Measurements from ENCODE around the gene REG1A. TPM values are rescaled to one million over a fixed set of nuclear protein-coding genes. Genes with fewer than 3 reads are reported as not detected.

The REG1A gene
- total and polyA plus RNA-seq, 12 donors: 1.3 to 2.3 (median 1.7) TPM; not detected in 4

- H3K4me1 ChIP-seq: no peaks in the 10 kb centered on the region
- no peaks in the 10 kb centered on the region for H3K27me3 ChIP-seq
- intact Hi-C loops (cut with DNase I): no loop called here
- DNase-seq (no peak), ATAC-seq (no peak)
- no peak overlapping the region for H3K27ac ChIP-seq
- TF ChIP-seq CTCF (IDR thresholded peaks at IDR 0.05): no peak
- WGBS, 2 donors: 77 to 80% methylated on average over 3 of the region's 3 CpGs
- no peaks in the 10 kb centered on the region for H3K36me3 ChIP-seq
- no peaks in the 10 kb centered on the region for H3K9me3 ChIP-seq
- no peak overlapping the region for H3K4me3 ChIP-seq
Observed at GRCh38 chr2:79084495-79085135, 35.7 kb upstream of the REG1A start.

- Histone ChIP-seq H3K4me1 (no peaks in the 10 kb centered on the region), H3K27ac (no peak overlapping the region), H3K36me3 (no peaks in the 10 kb centered on the region), H3K27me3 (no peaks in the 10 kb centered on the region), H3K9me3 (no peaks in the 10 kb centered on the region), H3K4me3 (no peak overlapping the region)
- 83 to 88% methylated on average over 3 of the region's 3 CpGs for WGBS, 2 donors
- ATAC-seq (no peak), DNase-seq (no peak)
- intact Hi-C loops (cut with DNase I): no loop called here
- no peak for TF ChIP-seq CTCF (IDR thresholded peaks at IDR 0.05)
Observed at GRCh38 chr2:79085382-79085781, 34.9 kb upstream of the REG1A start.

- 56 to 66% methylated on average over 4 of the region's 4 CpGs for WGBS, 2 donors
- no peak for TF ChIP-seq CTCF (IDR thresholded peaks at IDR 0.05)
- DNase-seq: no peak
- no peak overlapping the region for H3K27ac ChIP-seq
- no peak for ATAC-seq
- H3K4me1 ChIP-seq: no peaks in the 10 kb centered on the region
- H3K9me3 ChIP-seq: no peaks in the 10 kb centered on the region
- intact Hi-C loops (cut with DNase I): no loop called here
- no peaks in the 10 kb centered on the region for H3K36me3 ChIP-seq
- H3K4me3 ChIP-seq: no peak overlapping the region
- H3K27me3 ChIP-seq: no peaks in the 10 kb centered on the region
Observed at GRCh38 chr2:79086255-79086654, 34.0 kb upstream of the REG1A start.

GRCh38 chr2:79087785-79088364 is 32.4 kb upstream of the REG1A start, which contains the start of gene REG1B:
Gene REG1B (minus strand): TSS chr2:79087993. CDS start chr2:79087612, 381 bp downstream.
- Histone ChIP-seq H3K36me3 (no peaks in the 10 kb centered on the region), H3K4me3 (no peak within 1 kb of the TSS), H3K4me1 (no peaks in the 10 kb centered on the region), H3K9me3 (no peaks in the 10 kb centered on the region), H3K27ac (no peak within 1 kb of the TSS), H3K27me3 (no peaks in the 10 kb centered on the region)
- WGBS, 2 donors: 69 to 72% methylated on average over 2 of the region's 2 CpGs
- TF ChIP-seq CTCF (IDR thresholded peaks at IDR 0.05): no peak
- intact Hi-C loops (cut with DNase I): no loop called here
- ATAC-seq (no peak), DNase-seq (no peak)

Data from heart right ventricle (tissue), 16 donors.